WTC11 (cell line): Measurements from ENCODE around the gene GLYR1. TPM values are rescaled to one million over a fixed set of nuclear protein-coding genes. Genes with fewer than 3 reads are reported as not detected.

ENCODE experiments used
- ATAC-seq: fragments of 200-7000 bp; cut with Tn5 transposase; 2 replicates; pipeline ENCODE4 v1.10.0; 2021; ENCODE audit warnings: mild to moderate bottlenecking, moderate library complexity
- CTCF ChIA-PET: fragments of 300-600 bp; sonication (Branson Sonifier 250); formaldehyde crosslinking; loops from one replicate; lab custom pipeline; 2021; ENCODE audit warnings: antibody characterized with exemption; lab: Charles Lee
- POLR2A ChIA-PET: fragments of 350-600 bp; sonication (Branson Sonifier 250); formaldehyde crosslinking; loops from one replicate; lab custom pipeline; 2021; ENCODE audit warnings: antibody characterized with exemption; lab: Charles Lee
- DNase-seq: peaks from one replicate; pipeline ENCODE4 v3.0.0; 2021; ENCODE audit warnings: low spot score
- H3K27ac Mint-ChIP-seq: 2 replicates; pipeline ENCODE4 v1.8.0; 2021; ENCODE audit warnings: mixed read lengths
- H3K27me3 Mint-ChIP-seq: 2 replicates; pipeline ENCODE4 v1.8.0; 2021; ENCODE audit warnings: low read depth, mild to moderate bottlenecking, moderate library complexity, mixed read lengths
- H3K36me3 Mint-ChIP-seq: 2 replicates; pipeline ENCODE4 v1.8.0; 2021; ENCODE audit warnings: mixed read lengths
- H3K4me1 Mint-ChIP-seq: 2 replicates; pipeline ENCODE4 v1.8.0; 2022; ENCODE audit warnings: mixed read lengths
- H3K4me3 Mint-ChIP-seq: 2 replicates; pipeline ENCODE4 v1.8.0; 2021; ENCODE audit warnings: mild to moderate bottlenecking, moderate library complexity, mixed read lengths
- H3K9me3 Mint-ChIP-seq: 2 replicates; pipeline ENCODE4 v1.8.0; 2021; ENCODE audit warnings: mixed read lengths
- ATF1 ChIP-seq: sonication (generic); formaldehyde crosslinking; IDR thresholded peaks from 2 replicates; pipeline ENCODE4 v1.8.1; 2023; ENCODE audit warnings: mild to moderate bottlenecking, moderate library complexity, missing genetic modification reagents
- CBFB ChIP-seq: sonication (generic); formaldehyde crosslinking; IDR thresholded peaks from 2 replicates; pipeline ENCODE4 v1.8.1; 2022; ENCODE audit warnings: mild to moderate bottlenecking, low read depth, missing genetic modification reagents
- CREB1 ChIP-seq: sonication (generic); formaldehyde crosslinking; IDR thresholded peaks from 2 replicates; pipeline ENCODE4 v1.8.0; 2023; ENCODE audit warnings: mild to moderate bottlenecking, missing genetic modification reagents
- CTCF ChIP-seq: fragments of 200-600 bp; IDR thresholded peaks from 2 replicates; pipeline ENCODE4 v1.8.0; 2022; ENCODE audit warnings: antibody characterized with exemption
- E2F5 ChIP-seq: sonication (generic); formaldehyde crosslinking; IDR thresholded peaks from 2 replicates; pipeline ENCODE4 v1.8.1; 2022; ENCODE audit warnings: mild to moderate bottlenecking, moderate library complexity, missing genetic modification reagents
- IRF1 ChIP-seq: sonication (generic); formaldehyde crosslinking; IDR thresholded peaks from 2 replicates; pipeline ENCODE4 v1.8.0; 2023; ENCODE audit warnings: missing genetic modification reagents
- NR2C2 ChIP-seq: sonication (generic); formaldehyde crosslinking; IDR thresholded peaks from 2 replicates; pipeline ENCODE4 v1.8.0; 2022; ENCODE audit warnings: mild to moderate bottlenecking, missing genetic modification reagents
- NR3C1 ChIP-seq: sonication (generic); formaldehyde crosslinking; conservative IDR thresholded peaks from 2 replicates; pipeline ENCODE4 v1.8.1; 2023; ENCODE audit warnings: low read depth, mild to moderate bottlenecking, missing genetic modification reagents
- RORB ChIP-seq: fragments of 250-450 bp; sonication (Bioruptor Pico); IDR thresholded peaks from 2 replicates; pipeline ENCODE4 v1.9.0; 2021; ENCODE audit warnings: mild to moderate bottlenecking
- SMAD3 ChIP-seq: sonication (generic); formaldehyde crosslinking; IDR thresholded peaks from 2 replicates; pipeline ENCODE4 v1.8.0; 2022; ENCODE audit warnings: missing genetic modification reagents, mild to moderate bottlenecking, borderline replicate concordance
- TCF7 ChIP-seq: sonication (generic); formaldehyde crosslinking; IDR thresholded peaks from 2 replicates; pipeline ENCODE4 v1.8.0; 2022; ENCODE audit warnings: mild to moderate bottlenecking, low read depth, missing genetic modification reagents, moderate library complexity
- TEAD1 ChIP-seq: sonication (generic); formaldehyde crosslinking; IDR thresholded peaks from 2 replicates; pipeline ENCODE4 v1.8.0; 2022; ENCODE audit warnings: mild to moderate bottlenecking, missing genetic modification reagents
- ZNF423 ChIP-seq: fragments of 250-450 bp; sonication (Bioruptor Pico); IDR thresholded peaks from 2 replicates; pipeline ENCODE4 v2.1.2; 2022; ENCODE audit warnings: mild to moderate bottlenecking, moderate library complexity
- ZNF425 ChIP-seq: fragments of 250-450 bp; sonication (Bioruptor Pico); conservative IDR thresholded peaks from 2 replicates; pipeline ENCODE4 v1.9.0; 2021; ENCODE audit warnings: mild to moderate bottlenecking
- total RNA-seq: library from RNA; stranded (reverse); gene quantifications from 3 replicates; pipeline ENCODE4 v1.2.3, GENCODE V29; 2021
- TF ChIP-seq, protein P1 (sequence below): sonication (generic); formaldehyde crosslinking; conservative IDR thresholded peaks from 2 replicates; pipeline ENCODE4 v1.8.1; 2023; ENCODE audit warnings: mild to moderate bottlenecking, low read depth, missing genetic modification reagents, moderate library complexity

GLYR1 gene
- total RNA-seq, 1 experiment from 2014 or later = 103 TPM

GRCh38 chr16:4891097-4891885 lies 44.2 kb upstream of the GLYR1 start:
- no peak overlapping the region for H3K4me3 Mint-ChIP-seq
- ChIA-PET POLR2A (interaction anchor here (0.6 kb wide), 1 partner anchor 40 kb away, joined by 4 read pairs; no protein-coding TSS in a partner anchor), CTCF (interaction anchor here (1.0 to 1.2 kb wide), 2 partner anchors 65 to 241 kb away, joined by 3 to 5 read pairs; no protein-coding TSS in a partner anchor)

More at GRCh38 chr16:4891097-4891885, 44.2 kb upstream of the GLYR1 start:
- Mint-ChIP-seq H3K27ac (no peak overlapping the region), H3K27me3 (no peaks in the 10 kb centered on the region)
- no peak for DNase-seq
- no peak for TF ChIP-seq IRF1 (CRISPR knock-in tag)
- no peak for TF ChIP-seq NR3C1 (CRISPR knock-in tag)
- TF ChIP-seq RORB (CRISPR knock-in tag) = no peak
- no peak for TF ChIP-seq TEAD1 (CRISPR knock-in tag)
- no peak for TF ChIP-seq E2F5
- no peak for TF ChIP-seq ZNF425 (CRISPR knock-in tag)
- TF ChIP-seq CBFB (CRISPR knock-in tag) = no peak
- no peak for TF ChIP-seq NR2C2
- no peak for TF ChIP-seq TCF7 (CRISPR knock-in tag)
- no peak for TF ChIP-seq ATF1 (CRISPR knock-in tag)
- TF ChIP-seq CREB1 (CRISPR knock-in tag) = no peak
- TF ChIP-seq CTCF = no peak
- TF ChIP-seq, protein P1, sequence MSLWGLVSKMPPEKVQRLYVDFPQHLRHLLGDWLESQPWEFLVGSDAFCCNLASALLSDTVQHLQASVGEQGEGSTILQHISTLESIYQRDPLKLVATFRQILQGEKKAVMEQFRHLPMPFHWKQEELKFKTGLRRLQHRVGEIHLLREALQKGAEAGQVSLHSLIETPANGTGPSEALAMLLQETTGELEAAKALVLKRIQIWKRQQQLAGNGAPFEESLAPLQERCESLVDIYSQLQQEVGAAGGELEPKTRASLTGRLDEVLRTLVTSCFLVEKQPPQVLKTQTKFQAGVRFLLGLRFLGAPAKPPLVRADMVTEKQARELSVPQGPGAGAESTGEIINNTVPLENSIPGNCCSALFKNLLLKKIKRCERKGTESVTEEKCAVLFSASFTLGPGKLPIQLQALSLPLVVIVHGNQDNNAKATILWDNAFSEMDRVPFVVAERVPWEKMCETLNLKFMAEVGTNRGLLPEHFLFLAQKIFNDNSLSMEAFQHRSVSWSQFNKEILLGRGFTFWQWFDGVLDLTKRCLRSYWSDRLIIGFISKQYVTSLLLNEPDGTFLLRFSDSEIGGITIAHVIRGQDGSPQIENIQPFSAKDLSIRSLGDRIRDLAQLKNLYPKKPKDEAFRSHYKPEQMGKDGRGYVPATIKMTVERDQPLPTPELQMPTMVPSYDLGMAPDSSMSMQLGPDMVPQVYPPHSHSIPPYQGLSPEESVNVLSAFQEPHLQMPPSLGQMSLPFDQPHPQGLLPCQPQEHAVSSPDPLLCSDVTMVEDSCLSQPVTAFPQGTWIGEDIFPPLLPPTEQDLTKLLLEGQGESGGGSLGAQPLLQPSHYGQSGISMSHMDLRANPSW (CRISPR knock-in tag) = no peak
- no peak for TF ChIP-seq ZNF423
- TF ChIP-seq SMAD3 (CRISPR knock-in tag) = no peak
- TF ChIP-seq, all 79 proteins: peak for 0
- Mint-ChIP-seq H3K36me3 (peaks cover 30% of the 10 kb centered on the region), H3K4me1 (no peaks in the 10 kb centered on the region), H3K9me3 (no peaks in the 10 kb centered on the region)
- no peak for ATAC-seq
